ENCODE results near the gene C1QTNF9.
"Not testable (repeated sequence)": the region's sequence is repeated elsewhere in the genome, so short reads cannot be mapped to it uniquely, and the experiment has no call there.

The C1QTNF9 gene

GRCh38 chr13:24366315-24366714, 56.9 kb downstream of the C1QTNF9 start:
- DNase-seq = not testable (repeated sequence)

DNA sequence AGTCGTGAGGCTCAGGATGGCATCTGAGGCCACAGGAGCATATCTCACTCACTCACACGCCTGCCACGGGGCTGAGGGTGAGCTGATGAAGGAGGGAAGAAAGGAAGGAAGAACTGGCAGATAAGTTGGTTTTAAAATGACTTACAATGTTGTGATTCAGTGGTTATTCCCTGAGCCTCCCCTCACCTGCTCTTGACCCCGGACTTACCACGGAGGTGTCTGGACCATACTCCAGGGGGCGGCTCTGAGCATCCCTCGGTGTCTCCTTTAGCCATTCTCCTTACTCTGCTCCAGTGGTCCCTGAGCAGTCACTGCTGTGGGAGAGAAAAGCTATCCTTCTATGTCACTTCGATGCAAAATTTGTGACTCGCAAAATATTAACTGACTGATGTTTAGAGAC, 61.9 kb downstream of the C1QTNF9 start:
- DNase-seq = not testable (repeated sequence)
